Mesothelial cell of epicardium (in vitro differentiated cells): ENCODE data around the gene ARL6IP5. TPM values are rescaled to one million over a fixed set of nuclear protein-coding genes. Genes with fewer than 3 reads are reported as not detected.

Experiments
- DNase-seq, 2 experiments: peaks; one replicate each; pipeline ENCODE4 v3.0.0; 2021; ENCODE audit warnings: low spot score in 2 of 2; ENCODE audit not compliant: unreplicated experiment in 2 of 2
- H3K27ac Mint-ChIP-seq: 2 replicates; pipeline ENCODE4 v1.8.0; 2021; ENCODE audit warnings: mixed read lengths
- H3K27me3 Mint-ChIP-seq: 2 replicates; pipeline ENCODE4 v1.8.0; 2021; ENCODE audit warnings: low read depth, mixed read lengths
- H3K36me3 Mint-ChIP-seq: 2 replicates; pipeline ENCODE4 v1.8.0; 2021; ENCODE audit warnings: mixed read lengths
- H3K4me1 Mint-ChIP-seq: 2 replicates; pipeline ENCODE4 v1.8.0; 2021; ENCODE audit warnings: mixed read lengths
- H3K4me3 Mint-ChIP-seq: 2 replicates; pipeline ENCODE4 v1.8.0; 2021; ENCODE audit warnings: mild to moderate bottlenecking, moderate library complexity, mixed read lengths
- H3K9me3 Mint-ChIP-seq: 2 replicates; pipeline ENCODE4 v1.8.0; 2021; ENCODE audit warnings: mixed read lengths
- total RNA-seq: library from RNA; stranded (reverse); gene quantifications from 3 replicates; pipeline ENCODE4 v1.2.1, GENCODE V29; 2021
- TF ChIP-seq, protein P1 (sequence below): fragments of 200-600 bp; sonication (generic); IDR thresholded peaks from one replicate; pipeline ENCODE4 v1.5.0; 2021; ENCODE audit warnings: antibody characterized with exemption; ENCODE audit not compliant: unreplicated experiment

The ARL6IP5 gene
- total RNA-seq, 1 donor from 2014 or later: 48.9 TPM

DNA sequence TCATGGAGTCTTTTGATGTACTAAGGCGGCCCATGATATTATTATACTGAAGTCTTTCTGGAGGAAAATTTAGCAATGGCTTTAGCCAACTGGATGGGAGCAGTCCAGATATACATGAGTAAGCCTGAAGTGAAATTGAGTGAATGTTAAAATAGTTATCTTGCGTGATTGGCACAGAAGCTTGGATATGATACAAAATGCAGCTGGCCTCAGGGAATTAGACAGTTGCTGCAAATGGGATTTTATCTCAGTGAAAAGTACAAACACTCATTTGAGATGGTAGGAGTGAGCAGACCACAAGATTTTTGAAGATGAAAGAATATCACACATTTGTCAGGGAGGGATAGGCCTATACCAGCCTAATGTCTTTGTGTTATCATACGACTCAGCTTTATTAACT is 28.8 kb downstream of the ARL6IP5 start:
- Mint-ChIP-seq H3K27ac (no peak overlapping the region), H3K36me3 (no peaks in the 10 kb centered on the region), H3K9me3 (no peaks in the 10 kb centered on the region), H3K27me3 (no peaks in the 10 kb centered on the region), H3K4me3 (no peak overlapping the region), H3K4me1 (peaks cover 27% of the 10 kb centered on the region)
- TF ChIP-seq, protein P1, sequence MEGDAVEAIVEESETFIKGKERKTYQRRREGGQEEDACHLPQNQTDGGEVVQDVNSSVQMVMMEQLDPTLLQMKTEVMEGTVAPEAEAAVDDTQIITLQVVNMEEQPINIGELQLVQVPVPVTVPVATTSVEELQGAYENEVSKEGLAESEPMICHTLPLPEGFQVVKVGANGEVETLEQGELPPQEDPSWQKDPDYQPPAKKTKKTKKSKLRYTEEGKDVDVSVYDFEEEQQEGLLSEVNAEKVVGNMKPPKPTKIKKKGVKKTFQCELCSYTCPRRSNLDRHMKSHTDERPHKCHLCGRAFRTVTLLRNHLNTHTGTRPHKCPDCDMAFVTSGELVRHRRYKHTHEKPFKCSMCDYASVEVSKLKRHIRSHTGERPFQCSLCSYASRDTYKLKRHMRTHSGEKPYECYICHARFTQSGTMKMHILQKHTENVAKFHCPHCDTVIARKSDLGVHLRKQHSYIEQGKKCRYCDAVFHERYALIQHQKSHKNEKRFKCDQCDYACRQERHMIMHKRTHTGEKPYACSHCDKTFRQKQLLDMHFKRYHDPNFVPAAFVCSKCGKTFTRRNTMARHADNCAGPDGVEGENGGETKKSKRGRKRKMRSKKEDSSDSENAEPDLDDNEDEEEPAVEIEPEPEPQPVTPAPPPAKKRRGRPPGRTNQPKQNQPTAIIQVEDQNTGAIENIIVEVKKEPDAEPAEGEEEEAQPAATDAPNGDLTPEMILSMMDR: no peak
- no peak for DNase-seq

DNA sequence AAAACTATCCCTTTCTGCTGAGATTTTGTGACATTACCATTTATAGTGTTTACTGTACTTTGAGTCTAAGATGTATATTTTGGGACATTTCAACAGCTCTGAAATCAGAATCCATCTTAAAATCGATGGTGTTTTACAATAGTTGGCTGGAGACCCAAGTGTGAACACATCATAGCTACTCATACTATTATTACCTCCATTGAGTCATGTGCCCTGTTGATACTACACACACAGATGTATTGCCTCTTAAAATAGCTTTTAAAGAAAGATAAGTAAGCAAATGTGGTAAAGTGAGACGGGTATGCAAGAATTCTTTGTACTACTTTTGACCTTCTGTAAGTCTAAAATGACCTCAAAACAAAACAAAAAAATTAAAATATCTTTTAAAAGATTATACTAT is 31.0 kb downstream of the ARL6IP5 start:
- peaks cover 27% of the 10 kb centered on the region for H3K4me1 Mint-ChIP-seq
- no peaks in the 10 kb centered on the region for H3K9me3 Mint-ChIP-seq
- TF ChIP-seq, protein P1: no peak
- no peak overlapping the region for H3K4me3 Mint-ChIP-seq
- H3K27ac Mint-ChIP-seq: no peak overlapping the region
- no peaks in the 10 kb centered on the region for H3K27me3 Mint-ChIP-seq
- H3K36me3 Mint-ChIP-seq: no peaks in the 10 kb centered on the region
- DNase-seq: no peak

DNA sequence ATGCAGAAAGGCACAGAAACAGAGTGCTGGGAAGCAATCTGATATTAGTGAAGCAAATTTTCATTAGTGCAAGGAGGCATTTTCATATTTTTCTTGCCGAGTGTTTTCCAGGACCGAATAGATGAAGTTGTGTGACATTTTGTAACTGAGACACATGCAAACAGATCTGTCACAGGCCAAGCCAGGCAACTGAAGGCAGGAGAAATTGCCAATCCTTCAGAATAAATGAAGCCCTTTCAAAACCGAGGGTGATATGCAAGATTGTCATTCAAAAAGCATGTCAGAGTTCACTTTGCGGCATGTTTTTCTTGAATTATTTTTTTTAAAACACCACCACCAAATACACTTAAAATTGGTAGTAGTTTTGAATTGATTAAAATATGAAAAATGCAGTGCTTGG is 31.4 kb downstream of the ARL6IP5 start:
- Mint-ChIP-seq H3K27ac (no peak overlapping the region), H3K9me3 (no peaks in the 10 kb centered on the region), H3K4me1 (peaks cover 29% of the 10 kb centered on the region), H3K36me3 (no peaks in the 10 kb centered on the region), H3K27me3 (no peaks in the 10 kb centered on the region), H3K4me3 (no peak overlapping the region)
- TF ChIP-seq, protein P1: no peak
- no peak for DNase-seq

DNA sequence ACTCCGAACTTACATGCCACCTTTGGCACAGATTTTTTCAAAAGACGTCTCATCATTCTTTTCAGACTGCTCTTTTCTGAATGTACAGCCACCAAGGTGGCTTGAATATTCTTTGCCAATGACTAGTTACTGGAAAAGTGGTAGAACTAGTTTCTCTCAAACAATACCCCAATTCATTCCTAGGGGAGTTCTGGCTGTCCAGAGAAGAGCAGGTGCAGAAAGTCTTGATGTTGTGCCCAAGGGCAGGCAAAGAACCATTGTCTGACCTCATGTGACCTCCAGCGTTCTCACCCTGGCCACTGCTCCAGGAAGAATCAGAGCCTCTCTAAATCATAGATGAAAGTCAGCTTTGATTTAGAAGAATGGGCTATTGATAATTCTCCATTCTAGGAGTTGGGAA is 32.2 kb downstream of the ARL6IP5 start:
- Mint-ChIP-seq H3K27me3 (no peaks in the 10 kb centered on the region), H3K4me1 (peaks cover 32% of the 10 kb centered on the region), H3K27ac (peak overlapping the region; percentile 29), H3K4me3 (no peak overlapping the region), H3K9me3 (no peaks in the 10 kb centered on the region), H3K36me3 (no peaks in the 10 kb centered on the region)
- DNase-seq: no peak
- TF ChIP-seq, protein P1: no peak

DNA sequence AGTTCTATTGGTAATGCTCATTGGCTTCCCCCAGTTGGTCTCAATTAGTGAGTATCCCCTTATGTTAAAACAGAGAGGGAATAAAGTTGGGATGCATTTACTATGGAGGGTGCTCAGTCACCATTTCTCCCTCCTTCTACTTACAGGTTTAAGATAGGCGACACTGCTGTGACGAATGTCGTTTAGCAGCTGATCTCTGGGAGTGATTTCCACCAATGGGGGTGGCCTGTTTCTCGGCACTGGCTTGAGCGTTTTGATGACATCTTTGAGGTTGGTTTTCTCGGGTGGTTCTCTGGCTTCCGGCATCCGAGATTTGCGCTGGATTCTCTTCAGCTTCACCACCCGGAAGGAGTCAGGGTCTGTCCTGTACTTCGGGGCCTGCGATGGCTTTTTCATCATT is 33.8 kb downstream of the ARL6IP5 start:
- Mint-ChIP-seq H3K27ac (no peak overlapping the region), H3K27me3 (no peaks in the 10 kb centered on the region), H3K4me3 (no peak overlapping the region), H3K36me3 (no peaks in the 10 kb centered on the region), H3K4me1 (peaks cover 32% of the 10 kb centered on the region), H3K9me3 (no peaks in the 10 kb centered on the region)
- TF ChIP-seq, protein P1: no peak
- no peak for DNase-seq

DNA sequence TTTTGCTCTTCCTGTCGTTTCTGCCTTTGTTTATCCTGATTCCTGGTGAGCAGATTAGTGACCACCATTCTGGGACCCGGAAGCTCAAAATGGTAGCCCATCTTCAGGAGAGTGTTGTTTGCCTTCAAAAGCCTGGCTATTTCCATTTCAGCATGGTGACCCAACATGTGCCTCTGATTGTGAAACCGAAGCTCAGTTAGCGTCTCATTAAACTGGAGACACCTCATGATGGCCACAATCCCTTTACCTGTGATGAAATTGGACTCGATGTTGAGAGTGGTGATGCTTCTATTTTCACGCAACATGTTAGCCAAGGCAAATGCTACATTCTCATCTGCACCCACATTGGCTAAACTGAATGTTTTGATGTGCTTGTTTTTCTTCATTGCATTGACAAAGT is 34.4 kb downstream of the ARL6IP5 start:
- TF ChIP-seq, protein P1: no peak
- H3K36me3 Mint-ChIP-seq: no peaks in the 10 kb centered on the region
- H3K4me1 Mint-ChIP-seq: peaks cover 27% of the 10 kb centered on the region
- H3K27me3 Mint-ChIP-seq: no peaks in the 10 kb centered on the region
- H3K9me3 Mint-ChIP-seq: no peaks in the 10 kb centered on the region
- no peak overlapping the region for H3K4me3 Mint-ChIP-seq
- no peak for DNase-seq
- no peak overlapping the region for H3K27ac Mint-ChIP-seq
